CD14-positive monocyte (primary cell): ENCODE data around the gene CRISPLD2. TPM values are rescaled to one million over a fixed set of nuclear protein-coding genes. Genes with fewer than 3 reads are reported as not detected.
A peak's percentile ranks its signal among the peaks of the same experiment; 100 is the strongest.

Experiments used
- DNase-seq, 3 donors: peaks; one replicate each; pipeline ENCODE4 v3.0.0-alpha.2; 2011 to 2022
- H2AFZ ChIP-seq: 2 replicates; pipeline ENCODE4 v1.6.0; 2012; ENCODE audit warnings: mild to moderate bottlenecking, low read depth, low read length, inconsistent platforms; ENCODE audit not compliant: insufficient read depth, poor library complexity, severe bottlenecking
- H3K27ac ChIP-seq, 2 donors: 1 replicate in 1 of 2; 2 replicates in 1 of 2; pipeline ENCODE4 v1.5.1; 2012 to 2013; ENCODE audit warnings: low read length in 2 of 2, control low read depth in 1 of 2, inconsistent platforms in 1 of 2, low read depth in 1 of 2, mild to moderate bottlenecking in 1 of 2
- H3K27me3 ChIP-seq, 2 donors: one replicate each; pipeline versions ENCODE4 v1.6.0 to v1.6.1; 2011 to 2013; ENCODE audit warnings: low read length in 2 of 2; ENCODE audit not compliant: control insufficient read depth in 2 of 2, insufficient read depth in 2 of 2
- H3K36me3 ChIP-seq, 2 donors: replicated peaks in 1 of 2; 1 replicate in 1 of 2; 2 replicates in 1 of 2; pipeline versions ENCODE4 v1.5.1 to v1.6.1; 2012 to 2013; ENCODE audit warnings: low read length in 2 of 2, control low read depth in 1 of 2, inconsistent platforms in 1 of 2, mild to moderate bottlenecking in 1 of 2; ENCODE audit not compliant: insufficient read depth in 2 of 2, control insufficient read depth in 1 of 2
- H3K4me1 ChIP-seq, 2 donors: 1 replicate in 1 of 2; 2 replicates in 1 of 2; pipeline versions ENCODE4 v1.5.1 to v1.6.1; 2012 to 2013; ENCODE audit warnings: low read length in 2 of 2, control low read depth in 1 of 2, inconsistent platforms in 1 of 2, mild to moderate bottlenecking in 1 of 2, moderate library complexity in 1 of 2; ENCODE audit not compliant: insufficient read depth in 2 of 2, control insufficient read depth in 1 of 2
- H3K4me2 ChIP-seq: replicated peaks from 2 replicates; pipeline ENCODE3; 2012; ENCODE audit warnings: low read length, moderate library complexity, mild to moderate bottlenecking; ENCODE audit not compliant: poor library complexity, severe bottlenecking; ENCODE audit errors: extremely low read depth
- H3K4me3 ChIP-seq, 3 experiments: fragments of 200-600 bp in 1 of 3; sonication (generic) in 1 of 3; replicated peaks in 1 of 3; 1 replicate in 2 of 3; 2 replicates in 1 of 3; pipeline ENCODE4 v1.5.1; 2011 to 2013; ENCODE audit warnings: low read length in 3 of 3, mild to moderate bottlenecking in 3 of 3, control low read depth in 2 of 3, low read depth in 2 of 3, inconsistent platforms in 1 of 3, moderate library complexity in 1 of 3
- H3K79me2 ChIP-seq: 2 replicates; pipeline ENCODE4 v1.6.0; 2012; ENCODE audit warnings: mild to moderate bottlenecking, control low read depth, inconsistent platforms, low read length, moderate library complexity; ENCODE audit not compliant: insufficient read depth
- H3K9ac ChIP-seq: 2 replicates; pipeline ENCODE4 v1.6.0; 2017; ENCODE audit warnings: low read length, mild to moderate bottlenecking; ENCODE audit not compliant: insufficient read depth, poor library complexity, severe bottlenecking
- H3K9me3 ChIP-seq, 2 donors: replicated peaks in 1 of 2; 1 replicate in 1 of 2; 2 replicates in 1 of 2; pipeline versions ENCODE4 v1.5.1 to v1.6.1; 2012 to 2013; ENCODE audit warnings: low read length in 2 of 2, control low read depth in 1 of 2; ENCODE audit not compliant: control insufficient read depth in 1 of 2, insufficient read depth in 1 of 2
- H4K20me1 ChIP-seq: 2 replicates; pipeline ENCODE4 v1.6.0; 2012; ENCODE audit warnings: mild to moderate bottlenecking, low read length, control low read depth, moderate library complexity; ENCODE audit not compliant: insufficient read depth
- H3K27ac Mint-ChIP-seq, 7 donors: one replicate each; pipeline ENCODE4 v1.8.0; 2020; ENCODE audit warnings: mild to moderate bottlenecking in 7 of 7, mixed read lengths in 7 of 7, moderate library complexity in 6 of 7, inconsistent platforms in 2 of 7
- H3K27me3 Mint-ChIP-seq, 3 donors: one replicate each; pipeline ENCODE4 v1.8.0; 2021 to 2022; ENCODE audit warnings: low read depth in 3 of 3, mild to moderate bottlenecking in 3 of 3, mixed read lengths in 3 of 3, moderate library complexity in 3 of 3, inconsistent platforms in 1 of 3
- H3K36me3 Mint-ChIP-seq, 2 donors: one replicate each; pipeline ENCODE4 v1.8.0; 2020; ENCODE audit warnings: mixed read lengths in 2 of 2, inconsistent platforms in 1 of 2, mild to moderate bottlenecking in 1 of 2
- H3K4me1 Mint-ChIP-seq: one replicate; pipeline ENCODE4 v1.8.0; 2020; ENCODE audit warnings: mild to moderate bottlenecking, mixed read lengths
- H3K4me3 Mint-ChIP-seq, 2 donors: one replicate each; pipeline ENCODE4 v1.8.0; 2020; ENCODE audit warnings: mild to moderate bottlenecking in 2 of 2, mixed read lengths in 2 of 2, moderate library complexity in 1 of 2
- H3K9me3 Mint-ChIP-seq, 7 donors: one replicate each; pipeline ENCODE4 v1.8.0; 2020 to 2022; ENCODE audit warnings: mixed read lengths in 7 of 7, mild to moderate bottlenecking in 6 of 7, moderate library complexity in 6 of 7, inconsistent platforms in 2 of 7
- WGBS: methylation state at CpG from one replicate; pipeline ENCODE4 v1.1.5; 2013; ENCODE audit warnings: missing lambda C conversion rate; ENCODE audit not compliant: insufficient coverage; 5-methylcytosine and 5-hydroxymethylcytosine counted together
- intact Hi-C, 2 donors: fragments of 100-400 bp; cut with micrococcal nuclease; formaldehyde crosslinking; loops; one replicate each; pipeline versions ENCODE4 v1.15.0 to v1.15.1; 2023
- polyA plus RNA-seq, 3 donors: library from polyadenylated mRNA; depleted of rRNA in 1 of 3; unstranded in 2 of 3; stranded (reverse) in 1 of 3; fragments of 300-500 nt in 2 of 3; fragments of >200 nt in 1 of 3; fragmentation: Illumina TruSeq in 2 of 3; gene quantifications; 1 replicate in 2 of 3; 2 replicates in 1 of 3; pipeline ENCODE4 v1.2.3, GENCODE V29; 2012 to 2021
- TF ChIP-seq, protein P1 (sequence below): fragments of 200-600 bp; IDR thresholded peaks from one replicate; pipeline ENCODE4 v1.8.0; 2022; ENCODE audit warnings: antibody characterized with exemption, mild to moderate bottlenecking

CRISPLD2 gene
- polyA plus RNA-seq, 3 donors = 40.7 to 90.4 (median 69.0) TPM

DNA sequence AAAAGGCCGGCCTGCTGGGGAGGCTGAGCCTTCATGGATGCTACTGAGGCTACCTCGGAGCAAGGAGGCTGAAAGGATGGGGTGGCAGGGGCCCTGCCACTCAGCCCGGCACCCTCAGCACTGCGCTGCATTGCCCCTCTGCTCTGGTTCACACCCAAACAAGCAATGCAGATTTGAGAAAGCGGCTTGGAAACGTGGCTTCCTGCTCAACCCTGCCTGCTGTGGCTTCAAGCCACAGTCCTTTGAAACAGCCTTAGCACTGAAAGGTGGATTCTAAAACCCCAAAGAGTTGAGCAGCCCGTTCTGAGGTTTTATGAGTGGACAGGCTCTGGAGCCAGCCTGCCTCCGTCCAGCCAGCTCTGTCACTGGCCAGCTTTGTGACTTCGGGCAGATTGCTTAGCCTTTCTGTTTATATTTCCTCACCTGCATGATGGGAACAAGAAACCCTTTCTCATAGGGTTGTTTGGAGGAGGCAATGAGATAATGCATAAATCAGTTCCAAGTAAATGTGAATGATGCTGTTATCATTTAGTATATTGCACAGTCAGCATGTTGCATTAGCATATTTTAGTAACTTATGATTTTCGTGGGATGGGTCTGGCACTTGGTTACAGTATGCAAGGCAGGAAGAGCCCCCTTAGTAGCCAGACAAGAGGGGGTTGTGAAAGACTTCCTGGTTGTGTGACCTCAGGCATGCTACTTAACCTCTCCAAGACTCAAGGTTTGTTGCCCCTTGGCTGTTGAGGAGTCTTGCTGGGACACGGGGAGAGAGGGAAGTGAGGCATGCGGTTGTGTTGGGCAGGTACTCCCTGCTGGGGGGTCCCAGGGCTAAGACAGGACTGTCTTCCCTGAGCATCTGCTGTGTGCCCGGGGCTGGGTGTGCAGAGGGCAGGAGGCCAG lies 23.6 kb downstream of the CRISPLD2 start:
- Histone ChIP-seq H3K27ac (no peak overlapping the region), H3K9ac (no peak overlapping the region), H3K36me3 (peaks cover 40 to 96% of the 10 kb centered on the region in 2 donors), H3K4me2 (no peak overlapping the region), H3K9me3 (no peaks in the 10 kb centered on the region), H2AFZ (no peak overlapping the region), H3K4me1 (peaks cover 7 to 13% of the 10 kb centered on the region in 2 donors), H3K79me2 (no peaks in the 10 kb centered on the region), H3K27me3 (peaks cover 0 to 18% of the 10 kb centered on the region in 2 donors), H3K4me3 (no peak overlapping the region), H4K20me1 (peaks cover 57% of the 10 kb centered on the region)
- peaks cover 91 to 97% of the 10 kb centered on the region in 2 donors for H3K36me3 Mint-ChIP-seq
- intact Hi-C loops = no loop called here
- TF ChIP-seq, protein P1, sequence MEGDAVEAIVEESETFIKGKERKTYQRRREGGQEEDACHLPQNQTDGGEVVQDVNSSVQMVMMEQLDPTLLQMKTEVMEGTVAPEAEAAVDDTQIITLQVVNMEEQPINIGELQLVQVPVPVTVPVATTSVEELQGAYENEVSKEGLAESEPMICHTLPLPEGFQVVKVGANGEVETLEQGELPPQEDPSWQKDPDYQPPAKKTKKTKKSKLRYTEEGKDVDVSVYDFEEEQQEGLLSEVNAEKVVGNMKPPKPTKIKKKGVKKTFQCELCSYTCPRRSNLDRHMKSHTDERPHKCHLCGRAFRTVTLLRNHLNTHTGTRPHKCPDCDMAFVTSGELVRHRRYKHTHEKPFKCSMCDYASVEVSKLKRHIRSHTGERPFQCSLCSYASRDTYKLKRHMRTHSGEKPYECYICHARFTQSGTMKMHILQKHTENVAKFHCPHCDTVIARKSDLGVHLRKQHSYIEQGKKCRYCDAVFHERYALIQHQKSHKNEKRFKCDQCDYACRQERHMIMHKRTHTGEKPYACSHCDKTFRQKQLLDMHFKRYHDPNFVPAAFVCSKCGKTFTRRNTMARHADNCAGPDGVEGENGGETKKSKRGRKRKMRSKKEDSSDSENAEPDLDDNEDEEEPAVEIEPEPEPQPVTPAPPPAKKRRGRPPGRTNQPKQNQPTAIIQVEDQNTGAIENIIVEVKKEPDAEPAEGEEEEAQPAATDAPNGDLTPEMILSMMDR = no peak
- H3K27ac Mint-ChIP-seq = peak overlapping the region in 4 of 7 donors; percentile 16 to 31 (median 26)
- 69% methylated on average over 11 of the region's 13 CpGs for WGBS
- peaks cover 39 to 54% (median 46%) of the 10 kb centered on the region in 3 donors for H3K27me3 Mint-ChIP-seq
- peaks cover 0 to 8% (median 5%) of the 10 kb centered on the region in 7 donors for H3K9me3 Mint-ChIP-seq
- no peak overlapping the region for H3K4me3 Mint-ChIP-seq
- DNase-seq = no peak
- H3K4me1 Mint-ChIP-seq = peaks cover 20% of the 10 kb centered on the region

- intact Hi-C loops = no loop called here
- no peak overlapping the region for H3K27ac ChIP-seq
- peaks cover 0 to 8% (median 5%) of the 10 kb centered on the region in 7 donors for H3K9me3 Mint-ChIP-seq
Measured at GRCh38 chr16:84844049-84844350, 24.2 kb downstream of the CRISPLD2 start.

More at GRCh38 chr16:84844049-84844350, 24.2 kb downstream of the CRISPLD2 start:
- Mint-ChIP-seq H3K4me1 (peaks cover 20% of the 10 kb centered on the region), H3K27ac (peak overlapping the region in 3 of 7 donors; percentile 16 to 26 (median 26)), H3K36me3 (peaks cover 90 to 95% of the 10 kb centered on the region in 2 donors), H3K4me3 (no peak overlapping the region), H3K27me3 (peaks cover 39 to 52% (median 43%) of the 10 kb centered on the region in 3 donors)
- H3K36me3 ChIP-seq = peaks cover 34 to 96% of the 10 kb centered on the region in 2 donors
- no peaks in the 10 kb centered on the region for H3K79me2 ChIP-seq
- no peak overlapping the region for H3K9ac ChIP-seq
- WGBS = 6% methylated on average over 3 of the region's 5 CpGs
- no peaks in the 10 kb centered on the region for H3K9me3 ChIP-seq
- DNase-seq = no peak
- H2AFZ ChIP-seq = no peak overlapping the region
- peaks cover 51% of the 10 kb centered on the region for H4K20me1 ChIP-seq
- no peak overlapping the region for H3K4me2 ChIP-seq
- H3K27me3 ChIP-seq = peaks cover 0 to 14% of the 10 kb centered on the region in 2 donors
- H3K4me3 ChIP-seq = no peak overlapping the region
- TF ChIP-seq, protein P1 = no peak
- peaks cover 7 to 13% of the 10 kb centered on the region in 2 donors for H3K4me1 ChIP-seq
